ENCODE measurements around the gene IBSP.

The IBSP gene, protein sequence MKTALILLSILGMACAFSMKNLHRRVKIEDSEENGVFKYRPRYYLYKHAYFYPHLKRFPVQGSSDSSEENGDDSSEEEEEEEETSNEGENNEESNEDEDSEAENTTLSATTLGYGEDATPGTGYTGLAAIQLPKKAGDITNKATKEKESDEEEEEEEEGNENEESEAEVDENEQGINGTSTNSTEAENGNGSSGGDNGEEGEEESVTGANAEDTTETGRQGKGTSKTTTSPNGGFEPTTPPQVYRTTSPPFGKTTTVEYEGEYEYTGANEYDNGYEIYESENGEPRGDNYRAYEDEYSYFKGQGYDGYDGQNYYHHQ

DNA sequence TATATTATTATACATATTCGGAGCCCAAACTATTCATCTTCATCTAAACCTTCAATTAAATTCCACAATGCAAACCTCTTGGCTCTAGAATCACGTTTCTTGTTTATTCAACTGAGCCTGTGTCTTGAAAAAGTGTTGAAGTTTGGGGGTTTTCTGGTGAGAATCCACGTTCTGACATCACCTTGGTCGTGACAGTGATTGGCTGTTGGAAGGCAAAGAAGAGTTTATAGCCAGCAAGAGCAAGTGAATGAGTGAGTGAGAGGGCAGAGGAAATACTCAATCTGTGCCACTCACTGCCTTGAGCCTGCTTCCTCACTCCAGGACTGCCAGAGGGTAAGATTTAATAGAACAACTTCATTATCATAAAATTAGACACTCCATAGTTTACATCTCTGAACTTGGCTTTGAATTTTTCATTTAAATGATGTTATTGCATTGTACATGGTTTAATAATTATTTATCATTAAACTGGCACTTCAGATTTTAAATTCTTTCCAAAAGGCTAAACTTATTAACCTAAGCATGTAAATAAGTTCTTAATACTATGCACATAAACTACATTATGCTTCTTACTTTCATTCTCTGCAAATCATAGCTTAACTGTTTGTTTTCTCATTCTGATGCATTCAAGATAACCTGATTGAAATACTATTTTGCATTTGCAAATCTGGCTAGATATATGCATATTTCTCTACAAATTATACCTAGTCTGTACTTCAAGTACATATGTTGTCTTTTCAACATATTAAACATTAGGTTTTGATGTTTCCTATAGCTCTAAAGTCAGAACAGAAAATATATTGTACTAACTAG lies at the start of gene IBSP:
Gene IBSP, plus strand, starts transcription at position 254 of the 813 bp plus-strand sequence. CDS start 2,808 bp downstream, outside the sequence.
- DNase-seq (ENCODE audit: low read depth): no peak
- no peak within 1 kb of the TSS for H3K4me3 ChIP-seq (replicated peaks; ENCODE audit: low read depth, low read length)
- TF ChIP-seq, protein P1, sequence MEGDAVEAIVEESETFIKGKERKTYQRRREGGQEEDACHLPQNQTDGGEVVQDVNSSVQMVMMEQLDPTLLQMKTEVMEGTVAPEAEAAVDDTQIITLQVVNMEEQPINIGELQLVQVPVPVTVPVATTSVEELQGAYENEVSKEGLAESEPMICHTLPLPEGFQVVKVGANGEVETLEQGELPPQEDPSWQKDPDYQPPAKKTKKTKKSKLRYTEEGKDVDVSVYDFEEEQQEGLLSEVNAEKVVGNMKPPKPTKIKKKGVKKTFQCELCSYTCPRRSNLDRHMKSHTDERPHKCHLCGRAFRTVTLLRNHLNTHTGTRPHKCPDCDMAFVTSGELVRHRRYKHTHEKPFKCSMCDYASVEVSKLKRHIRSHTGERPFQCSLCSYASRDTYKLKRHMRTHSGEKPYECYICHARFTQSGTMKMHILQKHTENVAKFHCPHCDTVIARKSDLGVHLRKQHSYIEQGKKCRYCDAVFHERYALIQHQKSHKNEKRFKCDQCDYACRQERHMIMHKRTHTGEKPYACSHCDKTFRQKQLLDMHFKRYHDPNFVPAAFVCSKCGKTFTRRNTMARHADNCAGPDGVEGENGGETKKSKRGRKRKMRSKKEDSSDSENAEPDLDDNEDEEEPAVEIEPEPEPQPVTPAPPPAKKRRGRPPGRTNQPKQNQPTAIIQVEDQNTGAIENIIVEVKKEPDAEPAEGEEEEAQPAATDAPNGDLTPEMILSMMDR (IDR thresholded peaks at IDR 0.05; ENCODE audit: low read length, missing control alignments): no peak

DNA sequence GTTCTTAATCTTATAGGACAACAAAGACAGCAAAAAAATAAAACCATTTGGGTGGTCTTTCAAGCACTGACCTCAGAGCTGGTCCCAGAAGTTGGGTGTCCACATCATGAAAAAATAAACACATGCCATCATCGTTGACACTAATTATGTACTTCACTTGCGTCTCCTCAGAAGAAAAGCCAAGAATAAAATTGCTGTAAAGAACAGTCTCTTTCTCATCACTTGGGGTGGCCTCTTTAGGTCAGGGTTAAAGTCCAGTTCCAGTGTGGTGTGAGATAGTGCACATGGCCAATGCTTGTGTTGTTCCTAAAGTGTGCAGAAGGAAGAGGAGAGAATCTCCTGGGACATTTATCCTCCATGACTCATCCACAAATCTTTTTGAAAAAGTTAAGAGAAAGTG lies 49.5 kb upstream of the IBSP start:
- DNase-seq (ENCODE audit: low read depth): no peak
- no peak overlapping the region for H3K4me3 ChIP-seq (replicated peaks; ENCODE audit: low read depth, low read length)
- TF ChIP-seq, protein P1 (IDR thresholded peaks at IDR 0.05; ENCODE audit: low read length, missing control alignments): no peak

DNA sequence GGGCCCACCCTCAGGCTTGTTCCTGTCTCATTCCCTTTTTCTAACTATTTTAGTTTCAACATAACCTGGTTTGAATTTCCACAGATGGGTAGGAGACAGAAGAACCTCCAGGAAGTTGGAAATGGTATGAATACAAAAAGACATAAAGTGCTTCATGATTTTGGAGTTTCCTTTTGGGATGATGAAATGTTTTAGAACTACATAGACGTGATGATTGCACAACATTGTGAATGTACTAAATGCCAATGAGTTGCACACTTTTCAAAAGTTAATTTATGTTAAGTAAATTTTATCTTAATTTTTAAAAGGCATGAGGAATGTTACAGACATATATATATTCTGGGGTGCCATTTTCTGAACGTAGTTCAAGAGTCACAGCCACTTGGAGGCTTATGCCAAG lies 41.1 kb upstream of the IBSP start:
- H3K4me3 ChIP-seq (replicated peaks; ENCODE audit: low read depth, low read length): no peak overlapping the region
- TF ChIP-seq, protein P1 (IDR thresholded peaks at IDR 0.05; ENCODE audit: low read length, missing control alignments): no peak
- DNase-seq (ENCODE audit: low read depth): peak; percentile 8

DNA sequence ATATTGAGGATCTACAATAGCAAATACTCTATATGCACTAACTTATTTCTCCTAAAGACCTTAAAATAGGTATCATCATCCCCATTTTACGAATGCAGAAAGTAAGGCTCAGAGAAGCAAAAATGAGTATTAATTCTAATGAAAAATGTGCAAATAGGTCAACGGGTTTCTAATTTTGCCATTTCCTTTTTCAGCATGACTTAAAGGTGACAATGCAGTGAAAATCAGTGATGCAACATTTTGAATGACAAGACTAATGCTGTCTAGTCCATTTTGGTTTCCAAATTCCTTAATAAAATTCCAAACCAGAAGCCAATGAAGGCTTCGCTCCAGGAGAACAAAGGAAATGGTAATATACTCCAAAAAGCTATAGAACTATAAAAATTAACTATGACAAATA lies 37.0 kb upstream of the IBSP start:
- TF ChIP-seq, protein P1 (IDR thresholded peaks at IDR 0.05; ENCODE audit: low read length, missing control alignments): no peak
- H3K4me3 ChIP-seq (replicated peaks; ENCODE audit: low read depth, low read length): no peak overlapping the region
- no peak for DNase-seq (ENCODE audit: low read depth)

DNA sequence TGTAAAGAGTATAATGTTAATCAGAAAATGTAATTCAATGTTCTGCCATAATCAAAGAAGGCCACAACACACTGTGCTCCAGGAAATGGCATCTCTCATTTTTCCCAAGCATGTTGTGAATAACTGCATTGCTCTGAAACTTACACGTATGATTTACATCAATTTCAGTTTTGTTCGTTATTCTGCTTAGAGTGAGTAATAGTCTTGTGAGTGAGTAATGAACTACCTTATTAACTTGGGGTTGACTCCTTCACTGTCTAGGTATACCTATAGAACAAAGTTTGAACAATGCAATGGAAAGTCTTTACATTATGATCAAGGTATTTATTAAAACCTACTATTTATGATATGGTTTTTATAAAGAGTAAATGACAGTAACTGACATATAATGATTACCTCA lies 17.8 kb upstream of the IBSP start:
- DNase-seq (ENCODE audit: low read depth): no peak
- no peak overlapping the region for H3K4me3 ChIP-seq (replicated peaks; ENCODE audit: low read depth, low read length)
- TF ChIP-seq, protein P1 (IDR thresholded peaks at IDR 0.05; ENCODE audit: low read length, missing control alignments): no peak

DNA sequence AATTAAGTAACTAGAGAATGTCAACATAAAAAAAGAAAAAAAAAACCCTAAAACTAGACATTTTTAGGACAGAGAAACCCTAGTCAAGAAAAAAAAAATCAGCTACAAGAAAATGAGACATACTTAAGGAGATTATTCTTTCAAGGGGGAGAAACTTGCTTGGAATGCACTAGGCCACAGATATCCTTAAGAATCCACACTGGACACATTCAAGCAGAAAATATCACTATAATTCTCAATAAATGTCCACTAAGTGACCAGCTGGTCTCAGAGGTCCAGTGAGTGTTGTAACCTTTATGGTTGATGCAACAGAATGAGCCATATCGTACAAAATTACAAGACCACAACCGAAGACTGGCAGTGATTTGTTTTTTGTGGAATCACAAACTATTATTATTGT lies 15.6 kb upstream of the IBSP start:
- no peak overlapping the region for H3K4me3 ChIP-seq (replicated peaks; ENCODE audit: low read depth, low read length)
- TF ChIP-seq, protein P1 (IDR thresholded peaks at IDR 0.05; ENCODE audit: low read length, missing control alignments): no peak
- no peak for DNase-seq (ENCODE audit: low read depth)
